Measurements from ENCODE around the gene ATG10.

DNA sequence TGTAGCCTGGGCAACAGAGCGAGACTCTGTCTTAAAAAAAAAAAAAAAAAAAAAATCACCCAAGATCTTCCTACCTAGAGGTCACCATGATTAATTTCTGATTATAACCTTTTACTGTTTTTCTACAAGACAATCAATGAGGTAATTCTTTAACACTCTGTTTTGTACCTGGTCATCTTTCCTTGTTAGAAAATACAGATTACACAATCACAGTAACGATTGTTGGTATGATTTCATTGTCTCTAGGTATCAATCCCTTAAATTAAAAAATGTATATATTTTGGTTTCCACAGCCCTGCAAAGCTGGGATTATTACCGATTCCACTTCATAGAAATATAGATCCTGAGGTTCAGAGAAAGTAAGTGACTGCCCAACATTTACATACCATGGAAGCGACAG, 8.3 kb upstream of the ATG10 start:
- TF ChIP-seq, protein P1, sequence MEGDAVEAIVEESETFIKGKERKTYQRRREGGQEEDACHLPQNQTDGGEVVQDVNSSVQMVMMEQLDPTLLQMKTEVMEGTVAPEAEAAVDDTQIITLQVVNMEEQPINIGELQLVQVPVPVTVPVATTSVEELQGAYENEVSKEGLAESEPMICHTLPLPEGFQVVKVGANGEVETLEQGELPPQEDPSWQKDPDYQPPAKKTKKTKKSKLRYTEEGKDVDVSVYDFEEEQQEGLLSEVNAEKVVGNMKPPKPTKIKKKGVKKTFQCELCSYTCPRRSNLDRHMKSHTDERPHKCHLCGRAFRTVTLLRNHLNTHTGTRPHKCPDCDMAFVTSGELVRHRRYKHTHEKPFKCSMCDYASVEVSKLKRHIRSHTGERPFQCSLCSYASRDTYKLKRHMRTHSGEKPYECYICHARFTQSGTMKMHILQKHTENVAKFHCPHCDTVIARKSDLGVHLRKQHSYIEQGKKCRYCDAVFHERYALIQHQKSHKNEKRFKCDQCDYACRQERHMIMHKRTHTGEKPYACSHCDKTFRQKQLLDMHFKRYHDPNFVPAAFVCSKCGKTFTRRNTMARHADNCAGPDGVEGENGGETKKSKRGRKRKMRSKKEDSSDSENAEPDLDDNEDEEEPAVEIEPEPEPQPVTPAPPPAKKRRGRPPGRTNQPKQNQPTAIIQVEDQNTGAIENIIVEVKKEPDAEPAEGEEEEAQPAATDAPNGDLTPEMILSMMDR (IDR thresholded peaks at IDR 0.05), result no peak
- TF ChIP-seq POLR2A (IDR thresholded peaks at IDR 0.05), result no peak

Measured in lower leg skin (tissue), 3 donors.